HepG2 (cell line): ENCODE measurements around the gene TUT7. TPM values are rescaled to one million over a fixed set of nuclear protein-coding genes. Genes with fewer than 3 reads are reported as not detected.

Source experiments
- ATAC-seq: fragments of 200-7000 bp; cut with Tn5 transposase; 3 replicates; pipeline ENCODE4 v1.9.1; 2020; ENCODE audit warnings: mild to moderate bottlenecking, moderate library complexity
- BruUV-seq: library from RNA; stranded (reverse); fragments of 400-500 nt; replicated peaks from 2 replicates; lab custom pipeline; 2021; lab: Mats Ljungman, UMichigan
- CTCF ChIA-PET: fragments of 300-600 bp; formaldehyde crosslinking; extraction: SDS; loops from one replicate; lab custom pipeline; 2021; ENCODE audit warnings: low total read pairs, inconsistent platforms, low intra/inter-chr PET ratio; lab: Yijun Ruan, JAX
- POLR2A ChIA-PET: fragments of 350-600 bp; sonication (Branson Sonifier 250); formaldehyde crosslinking; loops from one replicate; lab custom pipeline; 2020; ENCODE audit warnings: antibody characterized with exemption, inconsistent platforms; lab: Yijun Ruan, JAX
- DNase-seq: peaks from one replicate; pipeline ENCODE4 v3.0.0-alpha.2; 2015; ENCODE audit warnings: low spot score
- FAIRE-seq: peaks from 3 replicates; lab custom pipeline; 2011; peaks lifted over from hg19 to GRCh38; lab: Jason Lieb, UNC
- H2AFZ ChIP-seq: one replicate; pipeline ENCODE4 v1.6.1; 2011; ENCODE audit warnings: low read length, inconsistent platforms
- H3K27ac ChIP-seq: fragments of 300-600 bp; 3 replicates; pipeline ENCODE4 v1.8.0; 2011; ENCODE audit warnings: mixed run types, mild to moderate bottlenecking, mixed read lengths, low read length, inconsistent platforms; ENCODE audit not compliant: insufficient read depth; ENCODE audit errors: extremely low read length
- H3K27me3 ChIP-seq, 2 experiments: fragments of 200-600 bp in 1 of 2; 2 replicates in 1 of 2; 3 replicates in 1 of 2; pipeline versions ENCODE4 v1.6.0 to v1.8.0; 2011; ENCODE audit warnings: low read length in 2 of 2, mild to moderate bottlenecking in 2 of 2, moderate library complexity in 2 of 2, inconsistent platforms in 1 of 2; ENCODE audit not compliant: insufficient read depth in 2 of 2, control insufficient read depth in 1 of 2
- H3K36me3 ChIP-seq, 2 experiments: fragments of 200-600 bp in 1 of 2; replicated peaks in 1 of 2; 2 replicates in 1 of 2; 3 replicates in 1 of 2; pipeline versions ENCODE4 v1.5.1 to v1.8.0; 2011; ENCODE audit warnings: low read length in 2 of 2, inconsistent platforms in 1 of 2; ENCODE audit not compliant: insufficient read depth in 2 of 2, control insufficient read depth in 1 of 2
- H3K4me1 ChIP-seq: 2 replicates; pipeline ENCODE4 v1.5.1; 2012; ENCODE audit warnings: low read length, inconsistent platforms; ENCODE audit not compliant: insufficient read depth
- H3K4me2 ChIP-seq: 2 replicates; pipeline ENCODE4 v1.6.0; 2011; ENCODE audit warnings: low read depth, low read length, inconsistent platforms
- H3K4me3 ChIP-seq, 3 experiments: fragments of 200-600 bp in 1 of 3; sonication (generic), shearing (Covaris generic) in 1 of 3; replicated peaks in 1 of 3; 2 replicates each; pipeline ENCODE4 v1.5.1; 2011 to 2016; ENCODE audit warnings: low read length in 3 of 3, inconsistent platforms in 2 of 3, low read depth in 2 of 3, mild to moderate bottlenecking in 2 of 3, control low read depth in 1 of 3, mixed read lengths in 1 of 3; ENCODE audit not compliant: insufficient read depth in 1 of 3
- H3K79me2 ChIP-seq: one replicate; pipeline ENCODE4 v1.6.1; 2011; ENCODE audit warnings: low read length, inconsistent platforms; ENCODE audit not compliant: insufficient read depth
- H3K9ac ChIP-seq: 2 replicates; pipeline ENCODE4 v1.6.0; 2011; ENCODE audit warnings: mild to moderate bottlenecking, low read depth, low read length, inconsistent platforms; ENCODE audit not compliant: insufficient read depth
- H3K9me3 ChIP-seq: 2 replicates; pipeline ENCODE4 v1.5.1; 2012; ENCODE audit warnings: mild to moderate bottlenecking, low read length
- H4K20me1 ChIP-seq: 2 replicates; pipeline ENCODE4 v1.6.0; 2011; ENCODE audit warnings: inconsistent platforms, mild to moderate bottlenecking, low read length, moderate library complexity; ENCODE audit not compliant: insufficient read depth
- MTF2 ChIP-seq: sonication (generic); formaldehyde crosslinking; IDR thresholded peaks from 2 replicates; pipeline ENCODE4 v1.5.0; 2020; ENCODE audit warnings: missing genetic modification reagents, borderline replicate concordance
- POLR2G ChIP-seq: fragments of 200-400 bp; formaldehyde crosslinking; IDR thresholded peaks from 2 replicates; pipeline ENCODE4 v1.6.1; 2018; ENCODE audit warnings: mild to moderate bottlenecking, low read depth, low read length, moderate library complexity
- RFX3 ChIP-seq: IDR thresholded peaks from 2 replicates; pipeline ENCODE4 v1.6.1; 2016; ENCODE audit warnings: missing biosample characterization, missing genetic modification reagents
- RFX5 ChIP-seq: IDR thresholded peaks from 2 replicates; pipeline ENCODE4 v1.6.1; 2011; ENCODE audit warnings: low read depth, low read length, improper control_type of control experiment
- TARDBP ChIP-seq: sonication (generic); formaldehyde crosslinking; IDR thresholded peaks from 2 replicates; pipeline ENCODE4 v1.8.0; 2022; ENCODE audit warnings: mild to moderate bottlenecking, missing genetic modification reagents
- THYN1 ChIP-seq: sonication (generic); formaldehyde crosslinking; IDR thresholded peaks from 2 replicates; pipeline ENCODE4 v1.8.1; 2023; ENCODE audit warnings: low read depth, mild to moderate bottlenecking, moderate library complexity, missing genetic modification reagents, borderline replicate concordance
- U2AF2 ChIP-seq: fragments of 200-400 bp; formaldehyde crosslinking; IDR thresholded peaks from 2 replicates; pipeline ENCODE4 v1.6.1; 2017; ENCODE audit warnings: low read depth, mild to moderate bottlenecking, low read length
- ZBTB42 ChIP-seq: sonication (generic); formaldehyde crosslinking; IDR thresholded peaks from 2 replicates; pipeline ENCODE4 v1.5.0; 2020; ENCODE audit warnings: mild to moderate bottlenecking, missing genetic modification reagents
- ZBTB8A ChIP-seq: sonication (generic); formaldehyde crosslinking; IDR thresholded peaks from 2 replicates; pipeline ENCODE4 v1.4.0; 2020; ENCODE audit warnings: mild to moderate bottlenecking, low read depth, missing genetic modification reagents, borderline replicate concordance
- ZMYM3 ChIP-seq: sonication (generic); formaldehyde crosslinking; IDR thresholded peaks from 2 replicates; pipeline ENCODE4 v1.5.1; 2020; ENCODE audit warnings: mild to moderate bottlenecking, missing genetic modification reagents
- ZNF552 ChIP-seq: sonication (generic); formaldehyde crosslinking; IDR thresholded peaks from 2 replicates; pipeline ENCODE4 v1.9.0; 2022; ENCODE audit warnings: missing genetic modification reagents, mild to moderate bottlenecking, borderline replicate concordance
- WGBS: methylation state at CpG from one replicate; pipeline ENCODE4 v1.1.6; 2017; ENCODE audit warnings: low lambda C conversion rate; 5-methylcytosine and 5-hydroxymethylcytosine counted together
- in situ Hi-C: cut with HindIII; loops from 2 replicates; pipeline ENCODE4 v1.10.0; 2017; ENCODE audit warnings: low pct_unique_long_range_greater_than_20kb; ENCODE audit not compliant: extremely low pct_ligation_motif_present
- intact Hi-C: fragments of 100-400 bp; cut with micrococcal nuclease; formaldehyde crosslinking; loops from one replicate; pipeline ENCODE4 v1.10.0; 2022; ENCODE audit not compliant: unreplicated experiment
- polyA plus RNA-seq, 8 experiments: library from polyadenylated mRNA; depleted of rRNA in 3 of 8; stranded (reverse) in 7 of 8; unstranded in 1 of 8; fragments of >200 nt; fragmentation: Illumina TruSeq in 4 of 8; extraction: Trizol in 4 of 8; gene quantifications; 2 replicates each; pipeline versions ENCODE4 v1.2.1 to v1.2.3, GENCODE V29; 2011 to 2016; ENCODE audit warnings: low read depth in 4 of 8, missing spikeins in 1 of 8, mixed read lengths in 1 of 8; ENCODE audit not compliant: insufficient read depth in 1 of 8
- total RNA-seq, 5 experiments: library from RNA; depleted of rRNA; stranded (reverse); fragments of >200 nt; fragmentation: Illumina TruSeq; extraction: Trizol; gene quantifications; 2 replicates each; pipeline ENCODE4 v1.2.3, GENCODE V29; 2016; ENCODE audit warnings: low read depth in 1 of 5
- TF ChIP-seq, protein P1 (sequence below): sonication (generic); formaldehyde crosslinking; IDR thresholded peaks from 2 replicates; pipeline ENCODE4 v1.5.0; 2020; ENCODE audit warnings: mild to moderate bottlenecking, missing genetic modification reagents, moderate library complexity
- TF ChIP-seq, protein P2 (sequence below): sonication (generic); formaldehyde crosslinking; IDR thresholded peaks from 2 replicates; pipeline ENCODE4 v1.5.1; 2020; ENCODE audit warnings: mild to moderate bottlenecking, missing genetic modification reagents, borderline replicate concordance
- TF ChIP-seq, protein P3 (sequence below): sonication (generic); formaldehyde crosslinking; IDR thresholded peaks from 2 replicates; pipeline ENCODE4 v1.8.1; 2023; ENCODE audit warnings: mild to moderate bottlenecking, missing genetic modification reagents, borderline replicate concordance

TUT7 gene
- total and polyA plus RNA-seq, 2 of the 13 experiments (the other 11 are each of a cell fraction or from before 2014, with no cell fraction given): 12.0 to 19.4 TPM

DNA sequence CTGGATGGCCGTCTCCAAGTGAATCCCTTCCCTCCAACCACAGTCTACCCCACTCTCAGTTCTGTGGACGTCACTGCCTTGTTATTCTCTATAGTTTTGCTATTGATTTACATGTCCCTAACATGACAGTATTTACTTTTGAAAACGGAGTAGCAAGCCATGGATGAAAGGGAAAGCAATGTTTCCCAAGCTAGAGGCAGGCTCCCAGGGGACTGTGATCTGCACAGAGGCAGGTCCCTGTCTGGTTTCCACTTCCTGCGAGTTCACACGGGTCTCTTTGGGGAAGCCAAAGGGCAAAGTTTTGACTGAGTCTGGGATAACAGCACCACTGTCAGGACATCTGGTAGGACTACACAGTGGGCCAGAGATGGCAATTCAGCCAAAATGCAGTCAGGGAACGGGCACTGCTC, 107.5 kb downstream of the TUT7 start (continued):
- TF ChIP-seq TARDBP (0 out of 2 replicates have a peak, but pooled peaks have one; percentile 21), ZMYM3 (CRISPR knock-in tag) (0 out of 2 replicates have a peak, but pooled peaks have one; percentile 8)
- TF ChIP-seq, protein P1, sequence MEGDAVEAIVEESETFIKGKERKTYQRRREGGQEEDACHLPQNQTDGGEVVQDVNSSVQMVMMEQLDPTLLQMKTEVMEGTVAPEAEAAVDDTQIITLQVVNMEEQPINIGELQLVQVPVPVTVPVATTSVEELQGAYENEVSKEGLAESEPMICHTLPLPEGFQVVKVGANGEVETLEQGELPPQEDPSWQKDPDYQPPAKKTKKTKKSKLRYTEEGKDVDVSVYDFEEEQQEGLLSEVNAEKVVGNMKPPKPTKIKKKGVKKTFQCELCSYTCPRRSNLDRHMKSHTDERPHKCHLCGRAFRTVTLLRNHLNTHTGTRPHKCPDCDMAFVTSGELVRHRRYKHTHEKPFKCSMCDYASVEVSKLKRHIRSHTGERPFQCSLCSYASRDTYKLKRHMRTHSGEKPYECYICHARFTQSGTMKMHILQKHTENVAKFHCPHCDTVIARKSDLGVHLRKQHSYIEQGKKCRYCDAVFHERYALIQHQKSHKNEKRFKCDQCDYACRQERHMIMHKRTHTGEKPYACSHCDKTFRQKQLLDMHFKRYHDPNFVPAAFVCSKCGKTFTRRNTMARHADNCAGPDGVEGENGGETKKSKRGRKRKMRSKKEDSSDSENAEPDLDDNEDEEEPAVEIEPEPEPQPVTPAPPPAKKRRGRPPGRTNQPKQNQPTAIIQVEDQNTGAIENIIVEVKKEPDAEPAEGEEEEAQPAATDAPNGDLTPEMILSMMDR (CRISPR knock-in tag): peak; percentile 79
- TF ChIP-seq, all 625 proteins: peak for 24

DNA sequence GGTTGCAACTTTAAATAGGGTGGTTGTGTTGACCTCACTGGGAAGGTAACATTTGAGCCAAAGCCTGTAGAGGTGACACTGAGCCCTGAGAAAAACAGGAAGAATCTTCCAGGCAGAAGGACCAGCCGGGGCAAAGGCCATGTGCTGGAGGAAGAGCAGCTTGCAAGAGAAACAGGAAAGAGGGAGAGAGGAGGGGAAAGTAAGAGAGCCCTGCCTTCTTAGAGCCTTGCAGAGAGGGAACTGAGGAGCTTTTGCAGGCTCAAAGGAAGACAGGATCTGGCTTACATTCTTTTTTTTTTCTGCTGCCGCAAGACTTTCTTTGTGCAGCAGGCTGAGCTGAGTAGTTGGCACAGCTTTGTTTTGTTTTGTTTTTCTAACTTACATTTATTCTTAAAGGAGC, 112.1 kb downstream of the TUT7 start:
- 50% methylated on average over 2 of the region's 2 CpGs for WGBS
- no peak for ATAC-seq

More for the DNA sequence above, 112.1 kb downstream of the TUT7 start:
- intact Hi-C loops: no loop called here
- ChIA-PET CTCF (no interaction called here), POLR2A (no interaction called here)
- in situ Hi-C loops: no loop called here
- Histone ChIP-seq H3K27me3 (no peaks in the 10 kb centered on the region), H3K79me2 (no peaks in the 10 kb centered on the region), H3K9me3 (no peaks in the 10 kb centered on the region), H3K4me3 (no peak overlapping the region), H2AFZ (no peak overlapping the region), H3K9ac (no peak overlapping the region), H3K4me2 (no peak overlapping the region), H3K4me1 (peaks cover 12% of the 10 kb centered on the region), H4K20me1 (no peaks in the 10 kb centered on the region), H3K36me3 (no peaks in the 10 kb centered on the region), H3K27ac (no peak overlapping the region)
- DNase-seq: no peak
- BruUV-seq: no TSS peak
- TF ChIP-seq POLR2G: no peak
- TF ChIP-seq, protein P2, sequence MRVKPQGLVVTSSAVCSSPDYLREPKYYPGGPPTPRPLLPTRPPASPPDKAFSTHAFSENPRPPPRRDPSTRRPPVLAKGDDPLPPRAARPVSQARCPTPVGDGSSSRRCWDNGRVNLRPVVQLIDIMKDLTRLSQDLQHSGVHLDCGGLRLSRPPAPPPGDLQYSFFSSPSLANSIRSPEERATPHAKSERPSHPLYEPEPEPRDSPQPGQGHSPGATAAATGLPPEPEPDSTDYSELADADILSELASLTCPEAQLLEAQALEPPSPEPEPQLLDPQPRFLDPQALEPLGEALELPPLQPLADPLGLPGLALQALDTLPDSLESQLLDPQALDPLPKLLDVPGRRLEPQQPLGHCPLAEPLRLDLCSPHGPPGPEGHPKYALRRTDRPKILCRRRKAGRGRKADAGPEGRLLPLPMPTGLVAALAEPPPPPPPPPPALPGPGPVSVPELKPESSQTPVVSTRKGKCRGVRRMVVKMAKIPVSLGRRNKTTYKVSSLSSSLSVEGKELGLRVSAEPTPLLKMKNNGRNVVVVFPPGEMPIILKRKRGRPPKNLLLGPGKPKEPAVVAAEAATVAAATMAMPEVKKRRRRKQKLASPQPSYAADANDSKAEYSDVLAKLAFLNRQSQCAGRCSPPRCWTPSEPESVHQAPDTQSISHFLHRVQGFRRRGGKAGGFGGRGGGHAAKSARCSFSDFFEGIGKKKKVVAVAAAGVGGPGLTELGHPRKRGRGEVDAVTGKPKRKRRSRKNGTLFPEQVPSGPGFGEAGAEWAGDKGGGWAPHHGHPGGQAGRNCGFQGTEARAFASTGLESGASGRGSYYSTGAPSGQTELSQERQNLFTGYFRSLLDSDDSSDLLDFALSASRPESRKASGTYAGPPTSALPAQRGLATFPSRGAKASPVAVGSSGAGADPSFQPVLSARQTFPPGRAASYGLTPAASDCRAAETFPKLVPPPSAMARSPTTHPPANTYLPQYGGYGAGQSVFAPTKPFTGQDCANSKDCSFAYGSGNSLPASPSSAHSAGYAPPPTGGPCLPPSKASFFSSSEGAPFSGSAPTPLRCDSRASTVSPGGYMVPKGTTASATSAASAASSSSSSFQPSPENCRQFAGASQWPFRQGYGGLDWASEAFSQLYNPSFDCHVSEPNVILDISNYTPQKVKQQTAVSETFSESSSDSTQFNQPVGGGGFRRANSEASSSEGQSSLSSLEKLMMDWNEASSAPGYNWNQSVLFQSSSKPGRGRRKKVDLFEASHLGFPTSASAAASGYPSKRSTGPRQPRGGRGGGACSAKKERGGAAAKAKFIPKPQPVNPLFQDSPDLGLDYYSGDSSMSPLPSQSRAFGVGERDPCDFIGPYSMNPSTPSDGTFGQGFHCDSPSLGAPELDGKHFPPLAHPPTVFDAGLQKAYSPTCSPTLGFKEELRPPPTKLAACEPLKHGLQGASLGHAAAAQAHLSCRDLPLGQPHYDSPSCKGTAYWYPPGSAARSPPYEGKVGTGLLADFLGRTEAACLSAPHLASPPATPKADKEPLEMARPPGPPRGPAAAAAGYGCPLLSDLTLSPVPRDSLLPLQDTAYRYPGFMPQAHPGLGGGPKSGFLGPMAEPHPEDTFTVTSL (CRISPR knock-in tag): no peak
- TF ChIP-seq, protein P3, sequence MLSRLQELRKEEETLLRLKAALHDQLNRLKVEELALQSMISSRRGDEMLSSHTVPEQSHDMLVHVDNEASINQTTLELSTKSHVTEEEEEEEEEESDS (CRISPR knock-in tag): no peak
- no peak for TF ChIP-seq ZNF552
- no peak for TF ChIP-seq ZBTB8A (CRISPR knock-in tag)
- no peak for TF ChIP-seq MTF2 (CRISPR knock-in tag)
- no peak for TF ChIP-seq THYN1 (CRISPR knock-in tag)
- TF ChIP-seq U2AF2: no peak
- no peak for TF ChIP-seq RFX5
- no peak for TF ChIP-seq ZBTB42 (CRISPR knock-in tag)
- TF ChIP-seq RFX3: no peak
- no peak for FAIRE-seq
